OCI-LY1 (cell line): ENCODE data around the gene ARIH2.

ENCODE experiments used
- EZH2 ChIP-seq: fragments of 200-600 bp; sonication (generic), shearing (Covaris generic); IDR thresholded peaks from 2 replicates; pipeline ENCODE4 v1.8.0; 2017; ENCODE audit warnings: borderline replicate concordance, mixed run types, mild to moderate bottlenecking, antibody characterized with exemption, low read length, moderate library complexity, mixed read lengths
- TF ChIP-seq, protein P1 (sequence below): fragments of 200-600 bp; sonication (generic), shearing (Covaris generic); IDR thresholded peaks from 2 replicates; pipeline ENCODE4 v1.5.1; 2017; ENCODE audit warnings: mild to moderate bottlenecking, antibody characterized with exemption, low read length, moderate library complexity, mixed read lengths

DNA sequence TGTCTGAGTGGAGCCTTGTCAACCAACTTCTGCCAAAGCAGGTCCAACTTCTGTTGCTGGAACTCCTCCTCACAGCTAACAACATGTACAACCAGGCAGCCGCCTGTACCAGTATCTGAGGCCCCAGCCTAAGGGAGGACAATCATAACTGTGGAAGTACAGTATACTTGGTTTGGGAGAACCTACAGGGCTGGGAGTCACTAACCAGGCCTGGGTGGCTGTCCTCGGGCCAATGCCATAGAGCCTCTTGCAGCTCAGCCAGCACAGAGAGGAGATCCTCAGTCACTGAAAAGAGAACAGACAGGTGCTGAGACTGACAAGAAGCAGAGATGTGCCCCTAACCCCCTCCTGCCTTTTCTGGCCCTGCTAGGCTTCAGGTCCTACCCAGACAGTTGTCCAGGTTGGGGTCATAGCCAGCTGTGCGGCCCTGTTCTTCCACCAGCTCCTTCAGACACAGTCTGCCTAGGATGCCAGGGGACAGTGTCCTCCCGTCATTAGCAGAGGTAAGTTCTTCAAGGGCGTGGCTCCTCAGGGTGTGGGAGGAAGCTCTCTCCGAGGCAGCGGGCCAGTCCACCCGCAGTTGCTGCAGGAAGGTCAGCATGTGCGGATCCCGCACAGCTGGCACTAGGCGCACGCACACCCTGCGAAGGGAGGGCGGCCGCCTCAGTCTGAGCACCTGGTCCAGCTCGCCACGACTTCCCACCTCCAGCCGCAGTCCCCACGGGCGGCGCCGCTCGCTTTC is 98.8 kb downstream of the ARIH2 start:
- TF ChIP-seq, protein P1, sequence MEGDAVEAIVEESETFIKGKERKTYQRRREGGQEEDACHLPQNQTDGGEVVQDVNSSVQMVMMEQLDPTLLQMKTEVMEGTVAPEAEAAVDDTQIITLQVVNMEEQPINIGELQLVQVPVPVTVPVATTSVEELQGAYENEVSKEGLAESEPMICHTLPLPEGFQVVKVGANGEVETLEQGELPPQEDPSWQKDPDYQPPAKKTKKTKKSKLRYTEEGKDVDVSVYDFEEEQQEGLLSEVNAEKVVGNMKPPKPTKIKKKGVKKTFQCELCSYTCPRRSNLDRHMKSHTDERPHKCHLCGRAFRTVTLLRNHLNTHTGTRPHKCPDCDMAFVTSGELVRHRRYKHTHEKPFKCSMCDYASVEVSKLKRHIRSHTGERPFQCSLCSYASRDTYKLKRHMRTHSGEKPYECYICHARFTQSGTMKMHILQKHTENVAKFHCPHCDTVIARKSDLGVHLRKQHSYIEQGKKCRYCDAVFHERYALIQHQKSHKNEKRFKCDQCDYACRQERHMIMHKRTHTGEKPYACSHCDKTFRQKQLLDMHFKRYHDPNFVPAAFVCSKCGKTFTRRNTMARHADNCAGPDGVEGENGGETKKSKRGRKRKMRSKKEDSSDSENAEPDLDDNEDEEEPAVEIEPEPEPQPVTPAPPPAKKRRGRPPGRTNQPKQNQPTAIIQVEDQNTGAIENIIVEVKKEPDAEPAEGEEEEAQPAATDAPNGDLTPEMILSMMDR: no peak
- no peak for TF ChIP-seq EZH2
